Endothelial cell of umbilical vein (primary cell): ENCODE results near the gene NBR1. TPM values are rescaled to one million over a fixed set of nuclear protein-coding genes. Genes with fewer than 3 reads are reported as not detected.

Experiments
- BruUV-seq: library from RNA; stranded (reverse); fragments of 400-500 nt; replicated peaks from 2 replicates; lab custom pipeline; 2021; lab: Mats Ljungman, UMichigan
- CTCF ChIA-PET: fragments of 300-600, 350-600 bp; sonication (Branson Sonifier 250); formaldehyde crosslinking; loops from one replicate; lab custom pipeline; 2021; ENCODE audit warnings: antibody characterized with exemption, inconsistent platforms; lab: Charles Lee
- POLR2A ChIA-PET: fragments of 300-600, 350-600 bp; sonication (Branson Sonifier 250); formaldehyde crosslinking; loops from one replicate; lab custom pipeline; 2021; ENCODE audit warnings: antibody characterized with exemption, inconsistent platforms; lab: Charles Lee
- DNase-seq: peaks from one replicate; pipeline ENCODE4 v3.0.0-alpha.2; 2011; ENCODE audit warnings: low read depth, low spot score
- FAIRE-seq: peaks from 2 replicates; lab custom pipeline; 2011; peaks lifted over from hg19 to GRCh38; lab: Jason Lieb, UNC
- H2AFZ ChIP-seq: 2 replicates; pipeline ENCODE4 v1.6.0; 2012; ENCODE audit warnings: low read depth, low read length, control low read depth, inconsistent platforms
- H3K27ac ChIP-seq: 2 replicates; pipeline ENCODE4 v1.5.1; 2011; ENCODE audit warnings: low read depth, mild to moderate bottlenecking, control low read depth, low read length, moderate library complexity; ENCODE audit not compliant: insufficient read depth
- H3K27me3 ChIP-seq, 2 experiments: 2 replicates each; pipeline versions ENCODE4 v1.6.0 to v1.6.1; 2011; ENCODE audit warnings: low read length in 2 of 2, mixed read lengths in 1 of 2; ENCODE audit not compliant: control insufficient read depth in 2 of 2, insufficient read depth in 2 of 2
- H3K36me3 ChIP-seq, 2 experiments: 2 replicates in 1 of 2; 3 replicates in 1 of 2; pipeline ENCODE4 v1.5.1; 2011; ENCODE audit warnings: low read length in 2 of 2, mild to moderate bottlenecking in 1 of 2, moderate library complexity in 1 of 2; ENCODE audit not compliant: control insufficient read depth in 2 of 2, insufficient read depth in 2 of 2; ENCODE audit errors: extremely low read depth in 1 of 2
- H3K4me1 ChIP-seq: 3 replicates; pipeline ENCODE4 v1.5.1; 2011; ENCODE audit warnings: mild to moderate bottlenecking, low read length; ENCODE audit not compliant: control insufficient read depth, insufficient read depth; ENCODE audit errors: extremely low read depth
- H3K4me2 ChIP-seq: 2 replicates; pipeline ENCODE4 v1.6.1; 2011; ENCODE audit warnings: low read length, control low read depth, mixed read lengths; ENCODE audit not compliant: insufficient read depth
- H3K4me3 ChIP-seq, 3 experiments: fragments of 200-600 bp in 1 of 3; sonication (generic), shearing (Covaris generic) in 1 of 3; replicated peaks in 1 of 3; 2 replicates each; pipeline ENCODE4 v1.5.1; 2011 to 2016; ENCODE audit warnings: control low read depth in 3 of 3, low read length in 3 of 3, mild to moderate bottlenecking in 2 of 3, inconsistent platforms in 1 of 3, low read depth in 1 of 3, moderate library complexity in 1 of 3; ENCODE audit not compliant: insufficient read depth in 1 of 3
- H3K79me2 ChIP-seq: 2 replicates; pipeline ENCODE4 v1.6.0; 2012; ENCODE audit warnings: low read length, inconsistent platforms; ENCODE audit not compliant: control insufficient read depth, insufficient read depth
- H3K9ac ChIP-seq: replicated peaks from 2 replicates; pipeline ENCODE3; 2011; ENCODE audit warnings: low read length, control low read depth; ENCODE audit not compliant: insufficient read depth; ENCODE audit errors: extremely low read depth
- H3K9me1 ChIP-seq: replicated peaks from 3 replicates; pipeline ENCODE4 v1.6.0; 2011; ENCODE audit warnings: mild to moderate bottlenecking, low read length; ENCODE audit not compliant: control insufficient read depth, insufficient read depth; ENCODE audit errors: extremely low read depth
- H3K9me3 ChIP-seq: replicated peaks from 2 replicates; pipeline ENCODE4 v1.5.1; 2012; ENCODE audit warnings: low read length, inconsistent platforms; ENCODE audit not compliant: control insufficient read depth, insufficient read depth
- H4K20me1 ChIP-seq: replicated peaks from 2 replicates; pipeline ENCODE3; 2011; ENCODE audit warnings: mild to moderate bottlenecking, low read length; ENCODE audit not compliant: control insufficient read depth, insufficient read depth; ENCODE audit errors: extremely low read depth
- EZH2 ChIP-seq: IDR thresholded peaks from 2 replicates; pipeline ENCODE4 v1.6.1; 2012; ENCODE audit warnings: borderline replicate concordance, low read depth, mild to moderate bottlenecking, moderate library complexity, low read length, inconsistent platforms; ENCODE audit not compliant: severe bottlenecking
- FOS ChIP-seq: IDR thresholded peaks from 2 replicates; pipeline ENCODE4 v1.6.1; 2011; ENCODE audit warnings: mild to moderate bottlenecking, low read length, moderate library complexity, borderline replicate concordance; ENCODE audit not compliant: insufficient read depth
- GATA2 ChIP-seq: IDR thresholded peaks from 2 replicates; pipeline ENCODE4 v1.7.0; 2011; ENCODE audit warnings: low read depth, mild to moderate bottlenecking, moderate library complexity, mixed read lengths, low read length; ENCODE audit not compliant: insufficient read length, insufficient read depth
- JUN ChIP-seq: IDR thresholded peaks from 2 replicates; pipeline ENCODE4 v1.6.1; 2011; ENCODE audit warnings: borderline replicate concordance, low read depth; ENCODE audit not compliant: insufficient read length, insufficient read depth
- dilution Hi-C: fragments of 300-500 bp; cut with MboI; formaldehyde crosslinking; loops from one replicate; pipeline ENCODE4 v1.15.0; 2019; ENCODE audit warnings: low sequenced_read_pairs; ENCODE audit not compliant: extremely low pct_ligation_motif_present
- intact Hi-C: fragments of 100-400 bp; cut with micrococcal nuclease; formaldehyde crosslinking; loops from one replicate; pipeline ENCODE4 v1.10.0; 2022
- polyA plus RNA-seq, 4 experiments: library from polyadenylated mRNA; depleted of rRNA in 3 of 4; stranded (reverse) in 3 of 4; unstranded in 1 of 4; fragments of >200 nt; gene quantifications; 2 replicates each; pipeline versions ENCODE4 v1.2.1 to v1.2.3, GENCODE V29; 2011 to 2012; ENCODE audit warnings: missing spikeins in 1 of 4
- total RNA-seq: library from RNA; stranded (reverse); gene quantifications from 2 replicates; pipeline ENCODE4 v1.2.3, GENCODE V29; 2021
- TF ChIP-seq, protein P1 (sequence below), 2 donors: IDR thresholded peaks; 1 replicate in 1 of 2; 2 replicates in 1 of 2; pipeline ENCODE4 v1.5.1; 2011; ENCODE audit warnings: low read length in 2 of 2, mild to moderate bottlenecking in 2 of 2, moderate library complexity in 2 of 2, control low read depth in 1 of 2, inconsistent platforms in 1 of 2, low read depth in 1 of 2; ENCODE audit not compliant: insufficient read depth in 1 of 2; ENCODE audit errors: extremely low read depth in 1 of 2

The NBR1 gene
- total and polyA plus RNA-seq, 2 donors (not counting 3 experiments of a cell fraction or from before 2014, with no cell fraction given) = 26.4 to 57.0 TPM

GRCh38 chr17:43134774-43135453 lies 36.1 kb upstream of the NBR1 start:
- ChIA-PET CTCF (interaction anchor here (1.2 kb wide), 1 partner anchor 18 kb away, joined by 3 read pairs; no protein-coding TSS in a partner anchor), POLR2A (no interaction called here)
- H2AFZ ChIP-seq = no peak overlapping the region
- H3K27me3 ChIP-seq = no peaks in the 10 kb centered on the region
- H3K4me3 ChIP-seq = no peak overlapping the region
- TF ChIP-seq GATA2 (no peak), JUN (no peak), FOS (no peak), EZH2 (no peak)
- TF ChIP-seq, protein P1, sequence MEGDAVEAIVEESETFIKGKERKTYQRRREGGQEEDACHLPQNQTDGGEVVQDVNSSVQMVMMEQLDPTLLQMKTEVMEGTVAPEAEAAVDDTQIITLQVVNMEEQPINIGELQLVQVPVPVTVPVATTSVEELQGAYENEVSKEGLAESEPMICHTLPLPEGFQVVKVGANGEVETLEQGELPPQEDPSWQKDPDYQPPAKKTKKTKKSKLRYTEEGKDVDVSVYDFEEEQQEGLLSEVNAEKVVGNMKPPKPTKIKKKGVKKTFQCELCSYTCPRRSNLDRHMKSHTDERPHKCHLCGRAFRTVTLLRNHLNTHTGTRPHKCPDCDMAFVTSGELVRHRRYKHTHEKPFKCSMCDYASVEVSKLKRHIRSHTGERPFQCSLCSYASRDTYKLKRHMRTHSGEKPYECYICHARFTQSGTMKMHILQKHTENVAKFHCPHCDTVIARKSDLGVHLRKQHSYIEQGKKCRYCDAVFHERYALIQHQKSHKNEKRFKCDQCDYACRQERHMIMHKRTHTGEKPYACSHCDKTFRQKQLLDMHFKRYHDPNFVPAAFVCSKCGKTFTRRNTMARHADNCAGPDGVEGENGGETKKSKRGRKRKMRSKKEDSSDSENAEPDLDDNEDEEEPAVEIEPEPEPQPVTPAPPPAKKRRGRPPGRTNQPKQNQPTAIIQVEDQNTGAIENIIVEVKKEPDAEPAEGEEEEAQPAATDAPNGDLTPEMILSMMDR (IDR thresholded peaks at IDR 0.05; ENCODE audit: extremely low read depth in 1 of 2, insufficient read depth in 1 of 2, low read depth in 1 of 2, low read length in 2 of 2) = no peak
- no peak overlapping the region for H3K27ac ChIP-seq
- intact Hi-C loops (no loop called here), dilution Hi-C loops (no loop called here)
- H3K36me3 ChIP-seq = peaks cover 0 to 4% of the 10 kb centered on the region in 2 experiments
- no peak for DNase-seq
- no TSS peak for BruUV-seq
- H3K9me1 ChIP-seq = no peaks in the 10 kb centered on the region
- no peak overlapping the region for H3K9ac ChIP-seq
- no peaks in the 10 kb centered on the region for H3K79me2 ChIP-seq
- no peak overlapping the region for H3K4me2 ChIP-seq
- no peak for FAIRE-seq
- no peaks in the 10 kb centered on the region for H3K4me1 ChIP-seq
- no peaks in the 10 kb centered on the region for H3K9me3 ChIP-seq
- no peaks in the 10 kb centered on the region for H4K20me1 ChIP-seq
